Left lung (tissue), 10 donors: ENCODE data around the gene SMIM26. TPM values are rescaled to one million over a fixed set of nuclear protein-coding genes. Genes with fewer than 3 reads are reported as not detected.
A peak's percentile ranks its signal among the peaks of the same experiment; 100 is the strongest.

Experiments
- ATAC-seq: fragments of 200-7000 bp; cut with Tn5 transposase; one replicate; pipeline ENCODE4 v1.9.1; 2020; ENCODE audit warnings: moderate library complexity
- DNase-seq, 4 donors: peaks; one replicate each; pipeline ENCODE4 v3.0.0-alpha.2; 2013 to 2020
- H3K27ac ChIP-seq, 2 donors: fragments of 200-600 bp; sonication (generic) in 1 of 2; one replicate each; pipeline versions ENCODE4 v1.5.0 to v1.8.0; 2020 to 2021
- H3K27me3 ChIP-seq, 2 donors: fragments of 200-600 bp; sonication (generic) in 1 of 2; one replicate each; pipeline versions ENCODE4 v1.5.0 to v1.8.0; 2020 to 2021
- H3K36me3 ChIP-seq, 2 donors: fragments of 200-600 bp; sonication (generic) in 1 of 2; one replicate each; pipeline versions ENCODE4 v1.5.0 to v1.8.0; 2020 to 2021
- H3K4me1 ChIP-seq, 2 donors: fragments of 200-600 bp; one replicate each; pipeline ENCODE4 v1.8.0; 2021
- H3K4me3 ChIP-seq, 2 donors: fragments of 200-600 bp; sonication (generic) in 1 of 2; one replicate each; pipeline versions ENCODE4 v1.5.0 to v1.8.0; 2020 to 2021; ENCODE audit warnings: mild to moderate bottlenecking in 1 of 2
- H3K9me3 ChIP-seq, 2 donors: fragments of 200-600 bp; sonication (generic) in 1 of 2; one replicate each; pipeline versions ENCODE4 v1.5.0 to v1.8.0; 2020 to 2021
- CTCF ChIP-seq, 2 donors: fragments of 200-600 bp; sonication (generic) in 1 of 2; IDR thresholded peaks; one replicate each; pipeline versions ENCODE4 v1.5.0 to v1.8.0; 2021; ENCODE audit warnings: antibody characterized with exemption in 2 of 2
- intact Hi-C, 2 donors: fragments of 100-400 bp; cut with DNase I; formaldehyde crosslinking; loops; one replicate each; pipeline versions ENCODE4 v1.11.2 to v1.14.2; 2022
- polyA plus RNA-seq, 6 donors: library from polyadenylated mRNA; unstranded; fragments of 120-200 nt; gene quantifications; one replicate each; pipeline ENCODE4 v1.2.1, GENCODE V29; 2013; ENCODE audit not compliant: insufficient read length in 6 of 6
- total RNA-seq, 2 donors: library from RNA; stranded (reverse); fragmentation: NEBNext Ultra II Directional; extraction: Animal tissue kit (Norgen Biotek cat#: 25700); gene quantifications; one replicate each; pipeline ENCODE4 v1.2.1, GENCODE V29; 2021
- donor health status: DM: no; HTN: yes; CAD: no.
- donor health status: DM: no; HTN: no; CAD: no.

SMIM26 gene
- total and polyA plus RNA-seq, 8 donors: 46.8 to 78.3 (median 69.6) TPM

- TF ChIP-seq CTCF (IDR thresholded peaks at IDR 0.05): no peak
- no peaks in the 10 kb centered on the region for H3K9me3 ChIP-seq
- peaks cover 4 to 98% of the 10 kb centered on the region in 2 donors for H3K36me3 ChIP-seq
- ATAC-seq: no peak
- no peak overlapping the region for H3K27ac ChIP-seq
- no peak for DNase-seq
- H3K27me3 ChIP-seq: no peaks in the 10 kb centered on the region
- no peak overlapping the region for H3K4me3 ChIP-seq
- intact Hi-C loops: no loop called here
- H3K4me1 ChIP-seq: no peaks in the 10 kb centered on the region
These were observed 33.1 kb upstream of the SMIM26 start for GRCh38 chr20:18533978-18534644.

GRCh38 chr20:18537651-18538050 lies 29.6 kb upstream of the SMIM26 start:
- H3K4me1 ChIP-seq: no peaks in the 10 kb centered on the region
- ATAC-seq (no peak), DNase-seq (no peak)
- H3K9me3 ChIP-seq: no peaks in the 10 kb centered on the region
- H3K36me3 ChIP-seq: peaks cover 0 to 97% of the 10 kb centered on the region in 2 donors
- intact Hi-C loops: no loop called here
- no peak for TF ChIP-seq CTCF (IDR thresholded peaks at IDR 0.05)
- H3K4me3 ChIP-seq: no peak overlapping the region
- no peaks in the 10 kb centered on the region for H3K27me3 ChIP-seq
- no peak overlapping the region for H3K27ac ChIP-seq

GRCh38 chr20:18541741-18542140 lies 25.5 kb upstream of the SMIM26 start:
- Histone ChIP-seq H3K27ac (no peak overlapping the region), H3K27me3 (no peaks in the 10 kb centered on the region), H3K9me3 (no peaks in the 10 kb centered on the region), H3K36me3 (peaks cover 0 to 97% of the 10 kb centered on the region in 2 donors), H3K4me1 (no peaks in the 10 kb centered on the region), H3K4me3 (no peak overlapping the region)
- no peak for DNase-seq
- no peak for TF ChIP-seq CTCF (IDR thresholded peaks at IDR 0.05)
- intact Hi-C loops: no loop called here
- no peak for ATAC-seq

GRCh38 chr20:18543216-18543615 lies 24.0 kb upstream of the SMIM26 start:
- Histone ChIP-seq H3K9me3 (no peaks in the 10 kb centered on the region), H3K4me3 (no peak overlapping the region), H3K4me1 (no peaks in the 10 kb centered on the region), H3K27ac (no peak overlapping the region), H3K27me3 (no peaks in the 10 kb centered on the region), H3K36me3 (peaks cover 0 to 99% of the 10 kb centered on the region in 2 donors)
- ATAC-seq (no peak), DNase-seq (no peak)
- intact Hi-C loops: no loop called here
- TF ChIP-seq CTCF (IDR thresholded peaks at IDR 0.05): no peak

- DNase-seq (peak in 1 of 4 donors; percentile 11), ATAC-seq (no peak)
- Histone ChIP-seq H3K9me3 (no peaks in the 10 kb centered on the region), H3K27me3 (no peaks in the 10 kb centered on the region), H3K4me1 (no peaks in the 10 kb centered on the region), H3K27ac (no peak overlapping the region), H3K4me3 (no peak overlapping the region), H3K36me3 (peaks cover 0 to 99% of the 10 kb centered on the region in 2 donors)
- intact Hi-C loops: no loop called here
- no peak for TF ChIP-seq CTCF (IDR thresholded peaks at IDR 0.05)
These were observed 23.3 kb upstream of the SMIM26 start for GRCh38 chr20:18543932-18544331.
